GM19468 (cell line): ENCODE data around the gene SURF1.
"Not testable (repeated sequence)": the region's sequence is repeated elsewhere in the genome, so short reads cannot be mapped to it uniquely, and the experiment has no call there.

Experiments used
- ATAC-seq: cut with Tn5 transposase; IDR thresholded peaks from one replicate; pipeline ENCODE4 v1.9.1; 2021; ENCODE audit warnings: mild to moderate bottlenecking, moderate library complexity, moderate number of reproducible peaks; ENCODE audit not compliant: unreplicated experiment; ENCODE audit errors: extremely low read depth

Gene SURF1

GRCh38 chr9:133347515-133347984 lies 8.7 kb downstream of the SURF1 start:
- ATAC-seq: no peak

GRCh38 chr9:133346021-133346785 lies 10.1 kb downstream of the SURF1 start:
- ATAC-seq: no peak

- ATAC-seq: no peak
Measured at GRCh38 chr9:133345596-133345995, 10.7 kb downstream of the SURF1 start.

- ATAC-seq: no peak
Measured at GRCh38 chr9:133344979-133345378, 11.3 kb downstream of the SURF1 start.

- ATAC-seq: no peak
Measured at GRCh38 chr9:133344071-133344470, 12.2 kb downstream of the SURF1 start.

- ATAC-seq: no peak
Measured at GRCh38 chr9:133342570-133342969, 13.7 kb downstream of the SURF1 start.

GRCh38 chr9:133342069-133342406 lies 14.2 kb downstream of the SURF1 start:
- ATAC-seq: no peak

GRCh38 chr9:133341369-133342068 lies 14.8 kb downstream of the SURF1 start:
- ATAC-seq: no peak

- ATAC-seq: no peak
Measured at GRCh38 chr9:133340916-133341315, 15.4 kb downstream of the SURF1 start.

GRCh38 chr9:133340256-133340655 lies 16.0 kb downstream of the SURF1 start:
- ATAC-seq: no peak

- no peak for ATAC-seq
Measured at GRCh38 chr9:133339641-133340040, 16.6 kb downstream of the SURF1 start.

- peak; percentile 69 for ATAC-seq
Measured at GRCh38 chr9:133335924-133336811, 20.1 kb downstream of the SURF1 start, which contains the start of gene SURF6. SURF6 (minus strand) TSS chr9:133336188; CDS start chr9:133336132, 56 bp downstream.

GRCh38 chr9:133334888-133335287 lies 21.4 kb downstream of the SURF1 start:
- not testable (repeated sequence) for ATAC-seq

GRCh38 chr9:133334161-133334560 lies 22.1 kb downstream of the SURF1 start:
- no peak for ATAC-seq

- ATAC-seq: no peak
Measured at GRCh38 chr9:133333566-133333965, 22.7 kb downstream of the SURF1 start.

GRCh38 chr9:133333011-133333410 lies 23.3 kb downstream of the SURF1 start:
- ATAC-seq: no peak

GRCh38 chr9:133332381-133332730 lies 23.9 kb downstream of the SURF1 start:
- ATAC-seq: no peak

GRCh38 chr9:133331641-133332380 lies 24.5 kb downstream of the SURF1 start:
- no peak for ATAC-seq

GRCh38 chr9:133331221-133331620 lies 25.1 kb downstream of the SURF1 start:
- no peak for ATAC-seq
